ENCODE measurements around the gene GOLGA8M.
"Not testable (repeated sequence)": the region's sequence is repeated elsewhere in the genome, so short reads cannot be mapped to it uniquely, and the experiment has no call there.

GOLGA8M gene

DNA sequence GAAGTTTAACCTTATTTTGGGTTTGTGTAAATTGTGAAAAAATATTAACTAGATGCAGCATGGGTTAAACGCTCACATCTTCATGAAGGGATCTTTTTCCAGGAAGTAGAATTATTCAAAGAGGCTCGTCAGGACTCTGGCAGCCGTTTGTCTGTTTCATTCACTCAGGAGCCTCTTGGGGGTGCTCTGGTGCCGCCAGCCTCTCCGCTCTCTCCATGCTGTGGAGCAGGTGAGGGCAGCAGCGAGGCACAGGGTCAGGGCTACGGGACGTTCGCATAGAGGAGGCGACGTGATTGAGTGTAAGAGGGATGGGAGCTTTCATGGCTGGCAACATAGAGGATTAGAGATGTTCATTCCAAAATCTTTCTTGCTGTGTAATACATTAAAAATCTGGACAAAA is 48.5 kb downstream of the GOLGA8M start:
- DNase-seq (ENCODE audit: low read depth), result not testable (repeated sequence)

DNA sequence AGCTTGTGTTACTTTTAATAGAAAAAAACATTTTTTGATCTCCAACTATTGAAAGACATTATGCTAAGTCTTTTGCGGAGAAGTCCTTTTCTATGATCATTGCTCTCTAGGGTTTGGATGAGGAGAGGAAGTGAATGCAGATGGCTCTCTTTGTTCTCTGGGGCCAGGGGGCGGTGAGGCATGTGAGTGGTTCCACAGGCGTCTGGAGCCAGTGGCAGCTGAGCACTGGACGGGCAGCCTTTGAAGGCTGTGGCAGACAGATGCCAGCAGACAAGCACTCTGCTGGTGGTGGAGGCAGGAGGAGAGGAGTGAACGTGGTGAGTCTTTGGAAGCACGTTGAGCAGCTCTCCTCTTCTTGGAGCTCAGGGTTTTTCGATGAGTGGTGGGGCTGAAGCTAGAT is 51.5 kb downstream of the GOLGA8M start:
- not testable (repeated sequence) for DNase-seq (ENCODE audit: low read depth)

DNA sequence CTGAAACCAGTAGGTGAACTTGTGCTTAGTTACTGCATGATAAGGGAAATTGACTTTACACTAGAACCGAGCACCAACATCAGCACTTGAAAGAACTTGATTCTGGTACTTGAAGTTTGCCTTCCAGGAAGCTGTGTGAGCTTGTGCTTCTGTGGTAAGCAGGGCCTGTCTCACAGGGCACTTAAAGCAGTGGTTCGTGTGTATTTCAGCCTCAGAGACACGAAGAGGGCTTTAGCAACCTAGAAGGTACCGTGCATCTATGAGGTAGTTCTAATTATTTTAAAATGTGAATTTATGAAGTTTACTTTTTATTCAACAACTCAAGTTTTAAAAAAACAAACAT is 56.2 kb downstream of the GOLGA8M start:
- DNase-seq (ENCODE audit: low read depth), result not testable (repeated sequence)

DNA sequence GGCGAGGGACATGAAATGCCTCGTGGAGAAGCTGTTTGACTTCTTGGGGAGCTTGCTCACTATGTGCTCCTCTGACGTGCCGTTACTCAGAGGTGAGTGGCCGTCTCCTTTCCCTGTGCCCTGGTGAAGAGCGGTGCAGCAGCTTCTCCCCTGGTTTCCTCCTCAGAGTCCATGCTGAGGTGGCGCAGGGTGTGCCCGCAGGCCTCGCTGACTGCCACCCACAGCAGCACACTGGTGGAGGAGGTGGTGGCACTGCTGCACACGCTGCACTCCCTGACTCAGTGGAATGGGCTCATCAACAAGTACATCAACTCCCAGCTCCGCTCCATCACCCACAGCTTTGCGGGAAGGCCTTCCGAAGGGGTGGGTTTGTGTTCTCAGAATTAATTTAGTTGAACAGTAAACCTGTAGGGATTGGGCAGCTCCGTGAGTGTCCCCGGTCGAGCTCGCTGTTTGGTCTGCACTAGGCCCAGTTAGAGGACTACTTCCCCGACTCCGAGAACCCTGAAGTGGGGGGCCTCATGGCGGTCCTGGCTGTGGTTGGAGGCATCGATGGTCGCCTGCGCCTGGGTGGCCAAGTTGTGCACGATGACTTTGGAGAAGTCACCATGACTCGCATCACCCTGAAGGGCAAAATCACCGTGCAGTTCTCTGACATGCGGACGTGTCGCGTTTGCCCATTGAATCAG is 56.7 kb downstream of the GOLGA8M start:
- DNase-seq (ENCODE audit: low read depth), result not testable (repeated sequence)

DNA sequence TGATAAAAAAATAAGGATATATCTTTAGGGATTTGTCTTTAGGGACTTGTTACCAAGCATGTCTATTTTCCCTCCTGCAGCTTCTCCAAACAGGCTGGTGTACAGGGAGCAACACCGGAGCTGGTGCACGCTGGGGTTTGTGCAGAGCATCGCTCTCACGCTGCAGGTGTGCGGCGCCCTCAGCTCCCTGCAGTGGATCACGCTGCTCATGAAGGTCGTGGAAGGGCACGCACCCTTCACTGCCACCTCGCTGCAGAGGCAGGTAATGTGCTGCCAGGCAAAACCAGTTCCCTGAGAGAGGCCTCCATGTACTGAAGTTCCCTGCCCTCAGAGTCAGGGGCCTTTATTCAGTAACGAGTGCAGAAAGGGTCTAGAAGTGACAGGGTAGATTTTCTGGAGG is 58.0 kb downstream of the GOLGA8M start:
- DNase-seq (ENCODE audit: low read depth), result not testable (repeated sequence)

DNA sequence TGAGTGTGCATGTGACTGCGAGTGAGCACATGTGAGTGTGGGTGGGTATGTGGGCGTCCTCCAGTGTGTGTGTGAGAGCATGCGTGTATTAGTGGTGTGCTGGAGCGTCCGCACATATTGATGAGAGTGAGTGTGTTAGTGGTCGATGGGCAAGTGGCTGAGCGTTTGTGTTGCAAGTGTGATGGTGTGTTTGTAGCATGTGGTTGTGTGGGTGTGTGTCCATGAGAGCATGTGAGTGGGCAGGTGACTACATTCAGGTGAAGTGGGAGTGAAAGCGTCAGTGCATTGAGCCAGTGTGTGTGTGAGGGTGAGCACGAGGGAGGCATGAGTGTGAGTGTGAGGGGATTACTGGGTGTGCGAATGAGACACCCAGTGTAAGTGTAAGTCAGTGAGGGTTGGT is 59.7 kb downstream of the GOLGA8M start:
- not testable (repeated sequence) for DNase-seq (ENCODE audit: low read depth)

Measured in activated T-cell treated with anti-CD3 and anti-CD28 coated beads for 24 hours (primary cell).